Upper lobe of left lung (tissue), 6 donors: Measurements from ENCODE around the gene LRRC26. TPM values are rescaled to one million over a fixed set of nuclear protein-coding genes. Genes with fewer than 3 reads are reported as not detected.
"Not testable (repeated sequence)": the region's sequence is repeated elsewhere in the genome, so short reads cannot be mapped to it uniquely, and the experiment has no call there.

ENCODE experiments used
- ATAC-seq, 2 donors: fragments of 200-7000 bp; cut with Tn5 transposase; one replicate each; pipeline ENCODE4 v1.9.1; 2022; ENCODE audit warnings: mild to moderate bottlenecking in 2 of 2, moderate library complexity in 2 of 2; ENCODE audit not compliant: low FRiP score in 2 of 2
- DNase-seq, 2 donors: peaks; one replicate each; pipeline ENCODE4 v3.0.0-alpha.2; 2019 to 2020
- H3K27ac ChIP-seq, 4 donors: fragments of 200-600 bp; sonication (generic); one replicate each; pipeline ENCODE4 v1.5.1; 2016 to 2019
- H3K27me3 ChIP-seq, 4 donors: fragments of 200-600 bp; sonication (generic); one replicate each; pipeline ENCODE4 v1.5.1; 2017 to 2019
- H3K36me3 ChIP-seq, 4 donors: fragments of 200-600 bp; sonication (generic); one replicate each; pipeline ENCODE4 v1.5.1; 2016 to 2019
- H3K4me1 ChIP-seq, 4 donors: fragments of 200-600 bp; sonication (generic); one replicate each; pipeline ENCODE4 v1.5.1; 2018 to 2019
- H3K4me3 ChIP-seq, 4 donors: fragments of 200-600 bp; sonication (generic); one replicate each; pipeline ENCODE4 v1.5.1; 2017 to 2019; ENCODE audit warnings: mild to moderate bottlenecking in 2 of 4, moderate library complexity in 1 of 4
- H3K9me3 ChIP-seq, 4 donors: fragments of 200-600 bp; sonication (generic); one replicate each; pipeline ENCODE4 v1.5.1; 2018 to 2019
- CTCF ChIP-seq, 6 experiments: fragments of 450-650 bp in 4 of 6; fragments of 200-600 bp in 2 of 6; sonication (generic) in 2 of 6; IDR thresholded peaks; one replicate each; pipeline ENCODE4 v1.5.1; 2016 to 2019; ENCODE audit warnings: antibody characterized with exemption in 6 of 6
- EP300 ChIP-seq, 4 donors: sonication (generic); formaldehyde crosslinking; IDR thresholded peaks; one replicate each; pipeline ENCODE4 v1.5.1; 2017; ENCODE audit warnings: antibody characterized with exemption in 4 of 4, control low read depth in 2 of 4
- POLR2A ChIP-seq, 4 donors: fragments of 450-650 bp; IDR thresholded peaks; one replicate each; pipeline ENCODE4 v1.5.1; 2016 to 2017; ENCODE audit warnings: antibody characterized with exemption in 4 of 4, mild to moderate bottlenecking in 2 of 4
- POLR2AphosphoS5 ChIP-seq, 2 donors: sonication (generic); formaldehyde crosslinking; IDR thresholded peaks; one replicate each; pipeline ENCODE4 v1.5.1; 2017; ENCODE audit warnings: antibody characterized with exemption in 2 of 2
- WGBS, 2 donors: methylation state at CpG; one replicate each; pipeline ENCODE4 v1.1.5; 2017 to 2018; 5-methylcytosine and 5-hydroxymethylcytosine counted together
- total RNA-seq, 6 donors: library from RNA; depleted of rRNA in 4 of 6; stranded (reverse); fragments of >200 nt in 4 of 6; gene quantifications; one replicate each; pipeline versions ENCODE4 v1.1.0 to v1.2.1, GENCODE V29; 2016 to 2021
- donor health status: DM: no; HTN: no; CAD: no; lungs with moderate emphysema.
- donor health status: DM: no; HTN: yes; CAD: no; lungs with severe emphysema.

LRRC26 gene
- total RNA-seq, 6 donors from 2014 or later: 0.46 to 6.3 (median 1.7) TPM; not detected in 2

- TF ChIP-seq CTCF (IDR thresholded peaks at IDR 0.05) (no peak), EP300 (IDR thresholded peaks at IDR 0.05) (no peak), POLR2A (IDR thresholded peaks at IDR 0.05) (no peak), POLR2AphosphoS5 (IDR thresholded peaks at IDR 0.05) (no peak)
- Histone ChIP-seq H3K27ac (no peak overlapping the region), H3K36me3 (no peaks in the 10 kb centered on the region), H3K4me1 (peaks cover 0 to 13% (median 5%) of the 10 kb centered on the region in 4 donors), H3K27me3 (peaks cover 0 to 47% (median 19%) of the 10 kb centered on the region in 4 donors), H3K4me3 (no peak overlapping the region), H3K9me3 (no peaks in the 10 kb centered on the region)
- WGBS, 2 donors: 29 to 31% methylated on average over 6 to 27 of the region's 27 CpGs
- ATAC-seq (peak in 1 of 2 donors; percentile 12), DNase-seq (peak in 1 of 2 donors; percentile 72)
Observed at GRCh38 chr9:137136261-137136880, 33.5 kb downstream of the LRRC26 start.

GRCh38 chr9:137135154-137135553 is 34.7 kb downstream of the LRRC26 start:
- not testable (repeated sequence) for H3K27ac ChIP-seq
- peaks cover 0 to 35% (median 19%) of the 10 kb centered on the region in 4 donors for H3K27me3 ChIP-seq

GRCh38 chr9:137134191-137134590 is 35.7 kb downstream of the LRRC26 start:
- peaks cover 0 to 31% (median 15%) of the 10 kb centered on the region in 4 donors for H3K27me3 ChIP-seq
- no peaks in the 10 kb centered on the region for H3K36me3 ChIP-seq
- no peak for TF ChIP-seq POLR2A (IDR thresholded peaks at IDR 0.05)
- no peak for TF ChIP-seq EP300 (IDR thresholded peaks at IDR 0.05)
- no peak for TF ChIP-seq CTCF (IDR thresholded peaks at IDR 0.05)
- TF ChIP-seq POLR2AphosphoS5 (IDR thresholded peaks at IDR 0.05): no peak
- H3K27ac ChIP-seq: no peak overlapping the region
- H3K4me3 ChIP-seq: no peak overlapping the region
- DNase-seq (no peak), ATAC-seq (no peak)
- peaks cover 0 to 8% (median 2%) of the 10 kb centered on the region in 4 donors for H3K9me3 ChIP-seq
- WGBS, 2 donors: 78% methylated on average over 4 of the region's 4 CpGs
- peaks cover 4 to 22% (median 7%) of the 10 kb centered on the region in 4 donors for H3K4me1 ChIP-seq

More at GRCh38 chr9:137135154-137135553, 34.7 kb downstream of the LRRC26 start:
- not testable (repeated sequence) for DNase-seq, H3K9me3 ChIP-seq, ATAC-seq, H3K4me3 ChIP-seq, H3K36me3 ChIP-seq
- H3K4me1 ChIP-seq: peaks cover 4 to 17% (median 7%) of the 10 kb centered on the region in 4 donors
- 80 to 81% methylated on average over 9 of the region's 9 CpGs for WGBS, 2 donors

DNA sequence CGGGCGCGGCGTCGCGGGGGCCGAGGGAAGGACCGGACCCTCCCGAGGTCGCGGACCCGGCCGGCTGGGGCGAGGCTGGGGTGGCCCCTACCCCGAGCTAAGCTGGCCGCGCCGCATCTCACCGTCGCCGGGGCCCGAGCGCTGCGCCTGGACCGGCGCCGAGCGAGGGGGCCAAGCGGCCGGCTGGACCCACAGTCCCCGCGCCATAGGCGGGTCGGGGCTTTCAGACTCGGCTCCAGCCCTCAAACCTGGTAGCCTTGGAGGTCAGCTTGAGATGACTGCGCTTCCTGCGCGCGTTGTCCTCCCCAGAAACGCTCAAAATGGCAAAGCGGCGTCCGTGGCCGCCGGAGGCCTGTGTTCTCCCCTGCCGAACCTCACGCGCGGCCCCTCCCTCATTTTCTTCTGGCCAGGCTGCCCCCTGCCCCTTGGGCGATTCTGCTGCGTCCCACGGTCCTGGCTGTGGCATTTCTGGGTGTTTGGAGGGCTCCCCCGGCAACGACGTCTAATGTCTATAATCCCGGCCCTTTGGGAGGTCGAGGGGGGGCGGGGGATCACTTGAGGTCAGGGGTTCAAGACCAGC is 39.6 kb downstream of the LRRC26 start:
- Histone ChIP-seq H3K4me1 (peaks cover 20 to 44% (median 32%) of the 10 kb centered on the region in 4 donors), H3K27ac (peak overlapping the region; percentile 72 to 85 (median 84)), H3K36me3 (no peaks in the 10 kb centered on the region), H3K9me3 (peaks cover 0 to 8% (median 2%) of the 10 kb centered on the region in 4 donors), H3K4me3 (peak overlapping the region; percentile 29 to 94 (median 75)), H3K27me3 (peaks cover 0 to 3% (median 0%) of the 10 kb centered on the region in 4 donors)
- no peak for DNase-seq
- ATAC-seq: no peak
- no peak for TF ChIP-seq POLR2A (IDR thresholded peaks at IDR 0.05)
- TF ChIP-seq EP300 (IDR thresholded peaks at IDR 0.05): no peak
- no peak for TF ChIP-seq CTCF (IDR thresholded peaks at IDR 0.05)
- TF ChIP-seq POLR2AphosphoS5 (IDR thresholded peaks at IDR 0.05): no peak
- WGBS, 2 donors: 11 to 22% methylated on average over 12 to 16 of the region's 58 CpGs

GRCh38 chr9:137129456-137130175 is 40.2 kb downstream of the LRRC26 start:
- DNase-seq (peak; percentile 92 to 98), ATAC-seq (peak; percentile 97 to 99)
- Histone ChIP-seq H3K4me3 (peak overlapping the region; percentile 29 to 94 (median 75)), H3K9me3 (peaks cover 0 to 8% (median 2%) of the 10 kb centered on the region in 4 donors), H3K27ac (peak overlapping the region; percentile 72 to 85 (median 84)), H3K4me1 (peaks cover 20 to 44% (median 32%) of the 10 kb centered on the region in 4 donors), H3K36me3 (no peaks in the 10 kb centered on the region), H3K27me3 (peaks cover 0 to 3% (median 0%) of the 10 kb centered on the region in 4 donors)
- WGBS, 2 donors: 2% methylated on average over 23 of the region's 86 CpGs; no CpG with 5 or more reads in 1 of the 2 donors
- peak; percentile 51 to 75 for TF ChIP-seq POLR2AphosphoS5 (IDR thresholded peaks at IDR 0.05)
- no peak for TF ChIP-seq EP300 (IDR thresholded peaks at IDR 0.05)
- peak in 1 of 4 donors; percentile 75 for TF ChIP-seq POLR2A (IDR thresholded peaks at IDR 0.05)
- peak in 3 of 6 experiments; percentile 5 to 18 (median 17) for TF ChIP-seq CTCF (IDR thresholded peaks at IDR 0.05)
